OCI-LY7 (cell line): ENCODE data around the gene SEMA5A. TPM values are rescaled to one million over a fixed set of nuclear protein-coding genes. Genes with fewer than 3 reads are reported as not detected.

Experiments
- BruUV-seq: library from RNA; stranded (reverse); fragments of 400-500 nt; replicated peaks from 2 replicates; lab custom pipeline; 2021; lab: Mats Ljungman, UMichigan
- CTCF ChIA-PET: fragments of 300-600 bp; sonication (Branson Sonifier 250); formaldehyde crosslinking; loops from one replicate; lab custom pipeline; 2022; ENCODE audit warnings: antibody characterized with exemption; ENCODE audit not compliant: unreplicated experiment; lab: Charles Lee
- POLR2A ChIA-PET: fragments of 300-600 bp; sonication (Branson Sonifier 250); formaldehyde crosslinking; loops from one replicate; lab custom pipeline; 2022; ENCODE audit warnings: antibody characterized with exemption; lab: Charles Lee
- DNase-seq: peaks from one replicate; pipeline ENCODE4 v3.0.0-alpha.2; 2015; ENCODE audit warnings: low spot score
- H2AFZ ChIP-seq: fragments of 200-600 bp; sonication (generic), shearing (Covaris generic); 2 replicates; pipeline ENCODE4 v1.6.1; 2014; ENCODE audit warnings: mild to moderate bottlenecking, antibody characterized with exemption, low read length, moderate library complexity
- H3K27ac ChIP-seq: fragments of 200-600 bp; sonication (generic); 2 replicates; pipeline ENCODE4 v1.5.1; 2014; ENCODE audit warnings: mixed run types, low read depth, mild to moderate bottlenecking, moderate library complexity, low read length, inconsistent platforms; ENCODE audit not compliant: poor library complexity, severe bottlenecking
- H3K36me3 ChIP-seq: fragments of 200-600 bp; sonication (generic); 2 replicates; pipeline ENCODE4 v1.6.1; 2014; ENCODE audit warnings: mild to moderate bottlenecking, antibody characterized with exemption, low read length, moderate library complexity, mixed read lengths; ENCODE audit not compliant: insufficient read depth
- H3K4me1 ChIP-seq: fragments of 200-600 bp; sonication (generic); 2 replicates; pipeline ENCODE4 v1.5.1; 2014; ENCODE audit warnings: mild to moderate bottlenecking, low read length; ENCODE audit not compliant: insufficient read depth, poor library complexity, severe bottlenecking
- H3K4me2 ChIP-seq: fragments of 200-600 bp; sonication (generic); 2 replicates; pipeline ENCODE4 v1.6.1; 2014; ENCODE audit warnings: mild to moderate bottlenecking, low read length
- H3K4me3 ChIP-seq: fragments of 200-600 bp; sonication (generic); 2 replicates; pipeline ENCODE4 v1.5.1; 2014; ENCODE audit warnings: mild to moderate bottlenecking, low read depth, low read length; ENCODE audit not compliant: poor library complexity, severe bottlenecking
- H3K79me2 ChIP-seq: fragments of 200-600 bp; sonication (generic); 2 replicates; pipeline ENCODE4 v1.6.1; 2016; ENCODE audit warnings: low read depth, mild to moderate bottlenecking, low read length, moderate library complexity, mixed read lengths; ENCODE audit not compliant: insufficient read depth
- H3K9me2 ChIP-seq: fragments of 200-600 bp; sonication (generic); 2 replicates; pipeline ENCODE4 v1.6.1; 2016; ENCODE audit warnings: mild to moderate bottlenecking, low read length, mixed read lengths; ENCODE audit not compliant: insufficient read depth
- H3K9me3 ChIP-seq: fragments of 200-600 bp; sonication (generic); 2 replicates; pipeline ENCODE4 v1.6.1; 2014; ENCODE audit warnings: mild to moderate bottlenecking, mixed run types, low read length, mixed read lengths
- H4K20me1 ChIP-seq: fragments of 200-600 bp; sonication (generic); 2 replicates; pipeline ENCODE4 v1.6.1; 2014; ENCODE audit warnings: mild to moderate bottlenecking, antibody characterized with exemption, low read length, moderate library complexity, mixed read lengths; ENCODE audit not compliant: insufficient read depth
- EZH2phosphoT487 ChIP-seq: fragments of 200-600 bp; sonication (generic); IDR thresholded peaks from 2 replicates; pipeline ENCODE4 v1.6.1; 2018; ENCODE audit warnings: low read depth, borderline replicate concordance, mild to moderate bottlenecking, mixed run types, antibody characterized with exemption, low read length, moderate library complexity, mixed read lengths
- intact Hi-C: fragments of 100-400 bp; cut with micrococcal nuclease; formaldehyde crosslinking; loops from one replicate; pipeline ENCODE4 v1.10.0; 2022; ENCODE audit not compliant: unreplicated experiment
- total RNA-seq, 2 experiments: library from RNA; depleted of rRNA in 1 of 2; stranded (reverse); fragments of >200 nt in 1 of 2; shearing (Covaris generic) in 1 of 2; gene quantifications; 2 replicates each; pipeline ENCODE4 v1.2.3, GENCODE V29; 2014 to 2022
- TF ChIP-seq, protein P1 (sequence below): fragments of 200-600 bp; sonication (generic); conservative IDR thresholded peaks from 2 replicates; pipeline ENCODE4 v1.5.1; 2014; ENCODE audit warnings: mild to moderate bottlenecking, antibody characterized with exemption, low read length, moderate library complexity, mixed read lengths

The SEMA5A gene
- total RNA-seq, 2 experiments from 2014 or later = not detected

- no peaks in the 10 kb centered on the region for H3K36me3 ChIP-seq
- H3K27ac ChIP-seq = no peak overlapping the region
- no peaks in the 10 kb centered on the region for H4K20me1 ChIP-seq
- H3K4me1 ChIP-seq = no peaks in the 10 kb centered on the region
- intact Hi-C loops = no loop called here
- H3K4me2 ChIP-seq = no peak overlapping the region
- H3K9me3 ChIP-seq = no peaks in the 10 kb centered on the region
- H3K79me2 ChIP-seq = no peaks in the 10 kb centered on the region
- H3K4me3 ChIP-seq = no peak overlapping the region
- DNase-seq = no peak
- POLR2A ChIA-PET = no interaction called here
- no peak overlapping the region for H2AFZ ChIP-seq
- TF ChIP-seq EZH2phosphoT487 = no peak
- TF ChIP-seq, protein P1, sequence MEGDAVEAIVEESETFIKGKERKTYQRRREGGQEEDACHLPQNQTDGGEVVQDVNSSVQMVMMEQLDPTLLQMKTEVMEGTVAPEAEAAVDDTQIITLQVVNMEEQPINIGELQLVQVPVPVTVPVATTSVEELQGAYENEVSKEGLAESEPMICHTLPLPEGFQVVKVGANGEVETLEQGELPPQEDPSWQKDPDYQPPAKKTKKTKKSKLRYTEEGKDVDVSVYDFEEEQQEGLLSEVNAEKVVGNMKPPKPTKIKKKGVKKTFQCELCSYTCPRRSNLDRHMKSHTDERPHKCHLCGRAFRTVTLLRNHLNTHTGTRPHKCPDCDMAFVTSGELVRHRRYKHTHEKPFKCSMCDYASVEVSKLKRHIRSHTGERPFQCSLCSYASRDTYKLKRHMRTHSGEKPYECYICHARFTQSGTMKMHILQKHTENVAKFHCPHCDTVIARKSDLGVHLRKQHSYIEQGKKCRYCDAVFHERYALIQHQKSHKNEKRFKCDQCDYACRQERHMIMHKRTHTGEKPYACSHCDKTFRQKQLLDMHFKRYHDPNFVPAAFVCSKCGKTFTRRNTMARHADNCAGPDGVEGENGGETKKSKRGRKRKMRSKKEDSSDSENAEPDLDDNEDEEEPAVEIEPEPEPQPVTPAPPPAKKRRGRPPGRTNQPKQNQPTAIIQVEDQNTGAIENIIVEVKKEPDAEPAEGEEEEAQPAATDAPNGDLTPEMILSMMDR = no peak
- CTCF ChIA-PET = no interaction called here
- BruUV-seq = no TSS peak
- H3K9me2 ChIP-seq = no peaks in the 10 kb centered on the region
Measured at GRCh38 chr5:9380109-9380508, 165.8 kb downstream of the SEMA5A start.

GRCh38 chr5:9376363-9377117 lies 169.3 kb downstream of the SEMA5A start:
- ChIA-PET CTCF (no interaction called here), POLR2A (interaction anchor here (0.7 kb wide), 1 partner anchor 337 kb away, joined by 5 read pairs; no protein-coding TSS in a partner anchor)
- H2AFZ ChIP-seq = no peak overlapping the region
- no peaks in the 10 kb centered on the region for H3K9me2 ChIP-seq
- no peaks in the 10 kb centered on the region for H3K79me2 ChIP-seq
- no peak overlapping the region for H3K27ac ChIP-seq
- intact Hi-C loops = no loop called here
- BruUV-seq = no TSS peak
- H3K4me1 ChIP-seq = no peaks in the 10 kb centered on the region
- no peaks in the 10 kb centered on the region for H3K9me3 ChIP-seq
- no peak overlapping the region for H3K4me3 ChIP-seq
- TF ChIP-seq EZH2phosphoT487 = no peak
- TF ChIP-seq, protein P1 = no peak
- H3K36me3 ChIP-seq = no peaks in the 10 kb centered on the region
- H4K20me1 ChIP-seq = no peaks in the 10 kb centered on the region
- H3K4me2 ChIP-seq = no peak overlapping the region
- no peak for DNase-seq

DNA sequence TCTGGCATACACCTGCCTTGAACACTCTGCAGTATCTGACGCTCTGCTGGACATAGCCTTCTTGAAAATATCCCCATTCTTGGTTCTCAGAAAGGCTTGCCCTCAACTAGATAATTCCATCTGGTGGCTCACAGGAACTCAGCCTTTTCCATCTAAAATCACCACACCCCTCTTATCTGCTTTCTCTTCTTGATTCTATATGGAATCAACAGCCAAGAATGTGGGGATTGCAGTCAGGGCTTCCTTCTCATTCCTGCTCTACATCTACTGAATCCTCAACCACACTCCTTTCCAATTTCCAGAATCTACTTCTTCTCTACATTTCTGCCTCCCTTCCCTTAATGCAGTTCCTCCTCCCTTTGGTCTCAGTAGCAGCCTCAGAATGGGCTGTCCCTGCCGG lies 170.1 kb downstream of the SEMA5A start:
- CTCF ChIA-PET = no interaction called here
- H3K79me2 ChIP-seq = no peaks in the 10 kb centered on the region
- no TSS peak for BruUV-seq

More for the DNA sequence above, 170.1 kb downstream of the SEMA5A start:
- H3K4me2 ChIP-seq = no peak overlapping the region
- no peaks in the 10 kb centered on the region for H3K9me2 ChIP-seq
- TF ChIP-seq EZH2phosphoT487 = no peak
- TF ChIP-seq, protein P1 = no peak
- H3K36me3 ChIP-seq = no peaks in the 10 kb centered on the region
- intact Hi-C loops = no loop called here
- H3K4me1 ChIP-seq = no peaks in the 10 kb centered on the region
- POLR2A ChIA-PET = no interaction called here
- no peak overlapping the region for H2AFZ ChIP-seq
- no peak overlapping the region for H3K4me3 ChIP-seq
- no peaks in the 10 kb centered on the region for H4K20me1 ChIP-seq
- H3K27ac ChIP-seq = no peak overlapping the region
- DNase-seq = no peak
- H3K9me3 ChIP-seq = no peaks in the 10 kb centered on the region
